ENCODE data around the gene MAL.

The MAL gene

DNA sequence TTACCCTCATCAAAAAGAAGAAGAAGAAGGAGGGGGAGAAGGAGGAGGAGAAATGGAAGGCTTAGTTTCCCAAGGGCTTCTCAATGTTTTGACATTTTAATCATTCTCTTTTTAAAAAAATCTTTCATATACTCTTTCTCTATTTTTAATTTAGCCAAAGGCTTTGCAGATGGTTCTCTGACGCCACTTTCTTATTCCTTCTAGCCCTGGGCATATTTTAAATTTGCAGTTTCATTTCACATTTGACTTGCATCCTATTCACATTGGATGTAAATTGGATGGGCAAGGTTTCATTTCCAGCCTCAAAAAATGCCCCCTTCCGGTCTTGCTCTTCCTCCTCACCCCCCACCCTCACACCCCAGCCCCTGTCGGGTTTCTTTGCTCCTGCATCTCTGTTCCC lies 29.8 kb downstream of the MAL start:
- DNase-seq (ENCODE audit: low read depth, low spot score), result no peak
- H3K4me3 ChIP-seq (ENCODE audit: low read depth, low read length), result no peak overlapping the region
- TF ChIP-seq, protein P1, sequence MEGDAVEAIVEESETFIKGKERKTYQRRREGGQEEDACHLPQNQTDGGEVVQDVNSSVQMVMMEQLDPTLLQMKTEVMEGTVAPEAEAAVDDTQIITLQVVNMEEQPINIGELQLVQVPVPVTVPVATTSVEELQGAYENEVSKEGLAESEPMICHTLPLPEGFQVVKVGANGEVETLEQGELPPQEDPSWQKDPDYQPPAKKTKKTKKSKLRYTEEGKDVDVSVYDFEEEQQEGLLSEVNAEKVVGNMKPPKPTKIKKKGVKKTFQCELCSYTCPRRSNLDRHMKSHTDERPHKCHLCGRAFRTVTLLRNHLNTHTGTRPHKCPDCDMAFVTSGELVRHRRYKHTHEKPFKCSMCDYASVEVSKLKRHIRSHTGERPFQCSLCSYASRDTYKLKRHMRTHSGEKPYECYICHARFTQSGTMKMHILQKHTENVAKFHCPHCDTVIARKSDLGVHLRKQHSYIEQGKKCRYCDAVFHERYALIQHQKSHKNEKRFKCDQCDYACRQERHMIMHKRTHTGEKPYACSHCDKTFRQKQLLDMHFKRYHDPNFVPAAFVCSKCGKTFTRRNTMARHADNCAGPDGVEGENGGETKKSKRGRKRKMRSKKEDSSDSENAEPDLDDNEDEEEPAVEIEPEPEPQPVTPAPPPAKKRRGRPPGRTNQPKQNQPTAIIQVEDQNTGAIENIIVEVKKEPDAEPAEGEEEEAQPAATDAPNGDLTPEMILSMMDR (IDR thresholded peaks at IDR 0.05; ENCODE audit: low read depth, low read length), result no peak
- in situ Hi-C loops (cut with HindIII; ENCODE audit: low sequenced_read_pairs), result no loop called here

DNA sequence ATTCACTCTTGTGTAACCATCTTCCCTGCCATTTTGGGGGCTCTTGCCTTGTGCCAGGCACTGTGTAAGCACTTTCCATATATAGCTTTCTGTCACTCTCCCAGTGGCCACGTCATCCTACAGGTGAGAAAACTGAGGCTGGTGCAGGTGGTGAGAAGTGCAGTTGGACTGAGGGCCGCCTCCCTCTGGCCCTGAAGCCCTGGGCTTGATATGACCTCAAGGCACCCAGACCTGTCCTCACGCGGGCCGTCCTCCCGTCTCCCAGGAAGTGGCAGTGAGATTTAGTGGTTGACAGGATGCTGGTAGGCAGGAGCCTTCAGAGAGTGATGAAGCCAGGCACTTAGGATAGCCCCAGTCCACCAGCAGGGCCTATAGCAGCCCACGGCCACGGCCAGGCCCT lies 30.5 kb downstream of the MAL start:
- TF ChIP-seq, protein P1 (IDR thresholded peaks at IDR 0.05; ENCODE audit: low read depth, low read length), result no peak
- H3K4me3 ChIP-seq (ENCODE audit: low read depth, low read length), result no peak overlapping the region
- no peak for DNase-seq (ENCODE audit: low read depth, low spot score)
- in situ Hi-C loops (cut with HindIII; ENCODE audit: low sequenced_read_pairs), result no loop called here

DNA sequence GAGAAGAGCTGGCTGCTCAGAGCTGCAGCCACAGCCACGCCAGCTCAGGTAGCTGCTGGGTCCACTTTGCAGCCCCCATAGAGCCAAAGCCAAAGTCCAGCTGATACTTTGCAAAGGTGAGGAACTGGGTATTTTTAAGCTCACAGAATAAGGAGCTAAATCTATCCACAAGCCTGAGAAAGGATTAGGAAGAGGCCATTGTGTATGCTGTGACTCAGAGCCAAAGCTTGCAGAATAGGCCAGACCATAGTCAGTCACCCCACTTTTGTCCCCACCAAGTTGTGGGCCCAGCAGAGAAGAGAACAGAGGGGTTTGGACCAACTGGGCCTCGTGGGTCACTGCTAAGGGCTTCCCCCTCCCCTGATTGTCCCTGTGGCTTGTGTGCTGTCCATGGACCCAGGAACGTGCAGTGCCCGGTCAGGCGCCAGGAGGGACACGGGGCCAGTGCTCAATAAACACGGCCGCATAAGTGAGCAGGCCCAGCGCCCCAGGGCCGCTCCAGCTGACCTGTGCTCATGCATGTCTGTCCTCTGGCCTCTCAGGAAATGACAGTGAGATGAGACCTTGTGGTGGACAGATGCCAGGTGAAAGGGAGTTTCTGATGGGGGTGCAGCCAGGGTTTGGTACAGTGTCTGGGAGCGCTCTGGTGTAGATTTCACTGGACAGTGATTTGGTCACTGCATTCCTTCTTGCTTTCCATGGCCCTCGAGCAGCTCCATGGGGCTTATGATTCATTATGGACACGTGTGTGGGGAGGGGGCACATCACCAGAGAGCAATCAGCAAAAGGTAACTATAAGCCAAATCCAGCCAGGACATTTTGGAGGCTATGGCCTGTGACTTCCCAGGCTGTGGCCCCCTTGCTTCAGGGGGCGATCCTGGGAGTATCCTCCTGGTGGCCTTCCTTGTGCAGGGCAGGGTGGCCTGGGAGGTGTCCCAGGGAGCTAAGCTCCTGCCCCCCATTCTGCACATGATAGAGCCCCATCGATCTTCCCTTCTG lies 31.3 kb downstream of the MAL start:
- in situ Hi-C loops (cut with HindIII; ENCODE audit: low sequenced_read_pairs), result no loop called here
- no peak for DNase-seq (ENCODE audit: low read depth, low spot score)
- TF ChIP-seq, protein P1 (IDR thresholded peaks at IDR 0.05; ENCODE audit: low read depth, low read length), result no peak
- H3K4me3 ChIP-seq (ENCODE audit: low read depth, low read length), result no peak overlapping the region

DNA sequence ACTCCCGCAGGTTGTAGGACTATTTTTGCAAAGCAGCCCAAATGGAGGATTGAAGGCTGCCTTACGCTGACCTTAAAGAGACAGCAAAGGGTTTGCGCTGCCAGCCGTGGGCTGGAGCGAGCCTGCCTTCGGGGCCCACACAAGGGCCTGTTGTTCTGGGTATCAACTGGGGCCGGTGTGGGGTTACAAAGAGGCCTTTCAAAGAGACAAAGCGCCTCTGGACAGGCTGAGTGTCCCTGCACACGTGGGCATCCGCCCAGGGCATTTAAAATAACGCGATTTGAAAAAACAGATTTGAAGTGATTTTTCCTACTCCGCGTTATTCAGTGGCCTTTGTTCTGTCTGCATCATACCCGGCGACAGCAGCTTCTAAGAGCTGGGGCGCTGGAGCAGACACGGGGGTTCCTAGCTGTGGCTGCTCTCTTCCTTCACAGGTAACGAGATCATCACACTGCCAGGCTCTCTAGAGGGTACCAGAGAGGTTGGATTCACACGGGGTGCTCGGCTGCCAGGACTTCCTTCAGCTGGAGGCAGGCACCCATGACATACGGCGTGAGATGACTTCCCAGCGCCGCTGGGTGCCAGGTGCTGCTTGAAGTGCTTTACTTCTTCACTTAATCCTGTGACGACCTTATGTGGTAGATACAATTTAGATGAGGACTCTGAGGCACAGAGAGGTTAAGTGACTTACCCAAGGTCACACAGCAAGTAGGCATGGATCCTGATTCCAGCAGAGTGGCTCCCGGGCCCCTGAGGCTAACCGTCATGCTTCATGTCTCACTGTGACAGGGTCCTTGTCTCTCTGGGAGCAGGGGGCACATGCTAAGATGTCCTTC lies 32.2 kb downstream of the MAL start:
- no peak overlapping the region for H3K4me3 ChIP-seq (ENCODE audit: low read depth, low read length)
- TF ChIP-seq, protein P1 (IDR thresholded peaks at IDR 0.05; ENCODE audit: low read depth, low read length), result no peak
- in situ Hi-C loops (cut with HindIII; ENCODE audit: low sequenced_read_pairs), result no loop called here
- DNase-seq (ENCODE audit: low read depth, low spot score), result no peak

DNA sequence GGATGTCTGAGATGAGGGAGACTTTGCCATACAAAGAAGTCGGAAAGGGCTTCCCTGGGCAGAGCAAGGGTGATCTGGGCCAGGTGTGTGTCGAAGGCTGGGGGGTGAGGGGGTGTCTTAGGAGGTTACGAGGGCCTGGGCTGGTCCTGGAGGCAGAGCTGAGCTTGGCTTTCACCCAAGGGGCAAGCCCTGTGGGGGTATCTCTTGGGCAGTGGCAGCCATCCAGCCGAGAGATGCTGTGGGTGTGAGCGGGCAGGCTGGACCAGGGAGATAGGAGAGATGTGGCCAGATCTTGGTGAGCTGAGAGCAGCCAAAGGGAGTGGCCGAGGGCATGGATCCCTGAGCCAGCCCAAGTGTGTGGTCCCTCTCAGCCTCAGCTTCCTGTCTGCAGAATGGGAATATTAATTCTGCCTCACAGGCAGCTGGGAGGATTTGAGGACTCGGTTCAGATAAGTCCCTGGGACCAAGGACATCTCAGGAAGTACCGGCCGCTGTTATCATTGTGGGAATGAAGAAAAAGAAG lies 33.0 kb downstream of the MAL start:
- in situ Hi-C loops (cut with HindIII; ENCODE audit: low sequenced_read_pairs), result no loop called here
- no peak overlapping the region for H3K4me3 ChIP-seq (ENCODE audit: low read depth, low read length)
- TF ChIP-seq, protein P1 (IDR thresholded peaks at IDR 0.05; ENCODE audit: low read depth, low read length), result no peak
- no peak for DNase-seq (ENCODE audit: low read depth, low spot score)

DNA sequence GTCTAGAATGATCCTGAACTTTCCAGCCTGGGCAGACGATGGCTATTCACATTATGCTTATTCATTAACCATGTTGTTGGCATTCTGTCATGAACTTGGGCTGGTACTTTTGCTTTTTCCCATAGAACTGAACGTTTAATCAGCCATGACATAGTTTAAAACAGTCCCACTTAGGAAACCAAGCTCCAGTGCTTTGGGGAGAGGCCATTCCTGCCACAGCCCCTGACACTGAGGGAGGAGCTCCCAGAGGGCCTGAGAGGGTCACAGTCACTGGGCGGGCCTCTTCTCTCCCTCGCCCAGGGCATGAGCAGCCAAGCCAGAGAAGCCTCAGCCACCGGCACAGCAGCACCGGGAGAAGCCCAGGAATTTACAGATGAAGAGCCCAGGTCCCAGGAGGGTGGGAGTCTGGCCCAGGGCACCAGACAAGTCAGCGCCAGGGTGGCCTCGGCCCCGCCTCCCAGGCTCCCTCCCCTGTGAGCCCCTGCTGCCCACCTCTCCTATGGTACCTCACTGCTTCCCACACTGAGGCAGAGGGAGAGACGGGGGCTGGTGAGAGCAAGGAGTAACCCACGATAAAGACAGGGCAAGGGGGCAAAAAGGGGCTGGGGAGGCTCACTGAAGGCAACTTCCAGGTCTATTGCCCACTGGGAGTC lies 33.6 kb downstream of the MAL start:
- TF ChIP-seq, protein P1 (IDR thresholded peaks at IDR 0.05; ENCODE audit: low read depth, low read length), result no peak
- no peak for DNase-seq (ENCODE audit: low read depth, low spot score)
- in situ Hi-C loops (cut with HindIII; ENCODE audit: low sequenced_read_pairs), result no loop called here
- no peak overlapping the region for H3K4me3 ChIP-seq (ENCODE audit: low read depth, low read length)
